Measurements from ENCODE around the gene AP4S1.
"Not testable (repeated sequence)": the region's sequence is repeated elsewhere in the genome, so short reads cannot be mapped to it uniquely, and the experiment has no call there.

The AP4S1 gene

GRCh38 chr14:31009836-31010574 lies 15.4 kb upstream of the AP4S1 start:
- DNase-seq = no peak

- no peak for DNase-seq
Measured at GRCh38 chr14:31010935-31011334, 14.5 kb upstream of the AP4S1 start.

DNA sequence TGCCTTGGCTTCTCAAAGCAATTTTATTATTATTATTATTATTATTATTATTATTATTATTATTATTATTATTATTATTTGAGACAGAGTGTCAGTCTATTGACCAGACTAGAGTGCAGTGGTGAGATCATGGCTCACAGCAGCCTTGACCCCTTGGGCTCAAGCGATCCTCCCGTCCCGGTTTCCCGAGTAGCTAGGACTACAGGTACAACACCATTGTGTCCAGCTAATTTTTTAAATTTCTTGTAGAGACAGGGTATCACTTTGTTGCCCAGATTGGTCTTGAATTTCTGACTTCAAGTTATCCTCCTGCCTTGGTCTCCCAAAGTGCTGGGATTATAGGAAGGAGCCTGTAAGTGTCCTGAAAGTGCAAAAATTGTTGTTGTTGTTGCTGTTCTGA lies 11.6 kb upstream of the AP4S1 start:
- no peak for DNase-seq

- DNase-seq = no peak
Measured at GRCh38 chr14:31018057-31018645, 7.3 kb upstream of the AP4S1 start.

GRCh38 chr14:31020834-31021575 lies 4.4 kb upstream of the AP4S1 start:
- no peak for DNase-seq

DNA sequence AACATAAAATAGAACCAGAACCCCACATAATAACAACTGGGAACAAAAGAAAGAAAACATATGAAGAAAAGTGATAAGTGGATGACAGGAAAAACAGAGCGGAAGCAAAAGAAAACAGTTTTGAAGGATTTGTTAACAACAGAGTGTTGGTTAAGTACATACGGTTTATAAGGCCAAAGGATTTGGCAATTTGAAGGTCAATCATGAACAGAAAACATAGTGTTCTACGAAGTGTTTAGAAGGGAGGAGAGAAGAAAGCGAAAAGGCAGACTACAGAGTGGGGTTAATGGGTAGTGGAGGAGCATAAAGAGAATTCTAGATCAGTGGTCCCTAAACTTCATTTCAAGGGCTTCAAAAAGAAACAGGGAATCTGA lies 3.9 kb upstream of the AP4S1 start:
- no peak for DNase-seq

DNA sequence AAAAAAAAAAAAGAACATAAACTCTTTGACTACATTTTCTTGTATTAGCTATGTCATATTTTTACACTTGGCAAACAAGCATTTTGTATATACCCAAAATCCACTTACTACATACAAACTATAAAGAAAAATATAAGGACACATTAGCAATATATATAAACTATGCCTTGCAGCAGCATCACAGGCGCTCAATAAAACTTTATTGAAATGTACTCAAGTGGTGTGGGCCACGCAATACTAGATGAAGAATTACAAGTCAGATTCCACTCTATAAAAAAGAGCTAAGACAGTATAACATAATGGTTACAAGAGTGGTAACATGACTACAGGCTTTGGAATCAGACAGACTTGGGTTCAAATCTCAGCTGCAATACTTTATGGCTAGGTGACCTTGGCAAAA lies 3.1 kb upstream of the AP4S1 start:
- DNase-seq = no peak

DNA sequence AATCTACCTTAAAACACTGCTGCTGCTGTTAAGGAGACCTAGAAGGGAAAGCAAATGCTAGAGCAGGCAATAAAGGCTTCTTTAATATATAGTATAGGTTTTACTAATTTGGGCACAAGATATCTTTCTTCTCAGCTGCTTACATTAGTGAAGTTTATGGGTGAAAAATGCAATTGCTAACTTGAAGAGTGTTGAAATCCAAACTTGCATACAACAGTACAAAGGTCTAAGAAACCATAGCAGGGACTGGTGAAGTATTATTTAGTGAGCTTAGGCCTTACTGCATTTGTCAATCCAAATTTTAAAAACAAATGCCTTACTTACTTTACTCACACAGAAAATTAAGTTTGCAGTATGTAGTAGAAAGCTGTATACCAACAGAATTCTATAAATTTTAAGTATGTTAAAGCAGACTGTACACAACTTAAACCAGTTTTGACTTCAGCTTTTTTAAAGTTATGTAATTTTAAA lies 1.4 kb upstream of the AP4S1 start:
- DNase-seq = no peak

- no peak for DNase-seq
Measured at GRCh38 chr14:31024577-31025366, 677 bp upstream of the AP4S1 start.

DNA sequence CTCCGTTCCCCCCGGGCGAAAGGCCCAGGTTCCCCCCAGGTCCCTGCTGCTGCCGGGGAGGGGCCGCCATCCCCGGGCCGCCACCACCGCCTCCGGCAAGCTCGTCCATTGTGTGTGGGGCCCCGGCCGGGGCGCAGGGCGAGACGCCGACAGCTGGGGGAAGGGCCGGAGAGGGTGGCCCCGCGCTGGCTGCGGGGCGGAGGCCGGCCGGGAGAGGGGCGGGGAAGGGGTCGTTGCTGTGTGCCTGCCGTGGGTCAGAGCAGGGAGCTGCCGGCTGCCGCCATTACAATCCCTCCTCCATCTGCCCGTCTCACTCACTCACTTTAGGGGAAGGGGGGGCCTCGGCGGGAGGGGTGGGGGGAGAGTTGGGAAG lies 614 bp downstream of the AP4S1 start, which contains the start of gene STRN3:
Gene STRN3, minus strand, starts transcription at position 303 of the 373 bp plus-strand sequence. Its CDS starts 194 bp downstream, at position 109.
- no peak for DNase-seq

GRCh38 chr14:31026450-31027235 lies 1.2 kb downstream of the AP4S1 start:
- peak; percentile 84 for DNase-seq

DNA sequence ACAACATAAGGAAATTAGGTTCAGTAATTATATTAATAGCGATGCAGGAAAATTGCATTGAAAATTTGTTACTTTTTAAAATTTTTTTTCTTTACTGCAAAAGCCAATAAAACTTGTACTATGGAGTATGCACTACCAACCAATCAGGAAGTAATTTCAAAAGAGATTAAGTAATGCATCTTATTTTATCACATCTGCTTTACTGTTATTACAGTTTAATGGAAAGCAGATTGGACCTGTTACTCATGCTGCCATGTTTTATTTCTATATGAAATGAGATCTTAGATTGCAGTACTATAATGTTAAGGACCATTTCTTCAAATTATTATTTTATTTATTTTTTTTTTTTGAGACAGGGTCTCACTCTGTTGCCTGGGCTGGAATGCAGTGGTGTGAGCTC lies 2.4 kb downstream of the AP4S1 start:
- no peak for DNase-seq

GRCh38 chr14:31029016-31029970 lies 3.8 kb downstream of the AP4S1 start:
- no peak for DNase-seq

- no peak for DNase-seq
Measured at GRCh38 chr14:31030469-31030868, 5.0 kb downstream of the AP4S1 start.

DNA sequence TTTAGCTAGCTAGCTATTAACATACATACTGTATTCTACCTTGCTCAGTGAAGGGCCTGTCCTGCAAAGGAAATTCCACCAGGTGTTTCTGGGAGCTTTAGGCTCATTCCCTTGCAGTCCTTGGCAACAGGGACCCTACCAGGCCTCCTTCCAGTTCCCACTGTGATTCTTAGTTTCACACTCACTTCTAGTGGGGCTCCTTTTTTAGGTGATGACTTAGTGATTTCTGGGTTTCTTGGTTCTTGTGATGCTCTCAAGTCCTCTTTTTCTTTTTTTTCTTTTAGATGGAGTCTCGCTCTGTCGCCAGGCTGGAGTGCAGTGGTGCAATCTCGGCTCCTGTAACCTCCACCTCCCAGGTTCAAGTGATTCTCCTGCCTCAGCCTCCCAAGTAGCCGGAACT lies 11.1 kb downstream of the AP4S1 start:
- DNase-seq = no peak

- DNase-seq = no peak
Measured at GRCh38 chr14:31037709-31038221, 12.3 kb downstream of the AP4S1 start.

GRCh38 chr14:31038521-31039166 lies 13.2 kb downstream of the AP4S1 start:
- DNase-seq = no peak

- no peak for DNase-seq
Measured at GRCh38 chr14:31042300-31042699, 16.9 kb downstream of the AP4S1 start.

- DNase-seq = not testable (repeated sequence)
Measured at GRCh38 chr14:31042893-31043292, 17.4 kb downstream of the AP4S1 start.

DNA sequence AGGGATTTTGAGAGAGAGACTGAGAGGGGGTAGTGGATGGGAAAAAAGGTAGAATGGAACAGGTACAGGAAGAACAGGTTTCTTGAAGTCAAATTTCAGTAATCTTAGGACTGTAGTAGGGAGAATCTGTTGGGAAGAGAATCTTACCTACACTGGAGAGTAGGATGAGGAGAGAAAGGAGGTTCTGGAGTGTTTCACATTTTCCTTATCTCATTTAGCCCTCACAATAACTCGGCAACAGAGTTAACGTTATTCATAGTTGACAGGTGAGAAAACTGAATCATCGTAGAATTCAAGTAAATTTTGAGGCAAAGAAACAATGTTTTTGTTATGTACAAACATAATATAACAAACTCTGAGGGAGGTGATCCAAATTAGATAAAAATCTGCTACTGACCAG lies 17.9 kb downstream of the AP4S1 start:
- no peak for DNase-seq

All from activated gamma-delta T cell treated with Interleukin-2 at 50 U/mL for 16 hours (primary cell).